Measurements from ENCODE around the gene CABP5. TPM values are rescaled to one million over a fixed set of nuclear protein-coding genes. Genes with fewer than 3 reads are reported as not detected.
"Not testable (repeated sequence)": the region's sequence is repeated elsewhere in the genome, so short reads cannot be mapped to it uniquely, and the experiment has no call there.

The CABP5 gene
- total RNA-seq = not detected
- long read RNA-seq = 0 reads

DNA sequence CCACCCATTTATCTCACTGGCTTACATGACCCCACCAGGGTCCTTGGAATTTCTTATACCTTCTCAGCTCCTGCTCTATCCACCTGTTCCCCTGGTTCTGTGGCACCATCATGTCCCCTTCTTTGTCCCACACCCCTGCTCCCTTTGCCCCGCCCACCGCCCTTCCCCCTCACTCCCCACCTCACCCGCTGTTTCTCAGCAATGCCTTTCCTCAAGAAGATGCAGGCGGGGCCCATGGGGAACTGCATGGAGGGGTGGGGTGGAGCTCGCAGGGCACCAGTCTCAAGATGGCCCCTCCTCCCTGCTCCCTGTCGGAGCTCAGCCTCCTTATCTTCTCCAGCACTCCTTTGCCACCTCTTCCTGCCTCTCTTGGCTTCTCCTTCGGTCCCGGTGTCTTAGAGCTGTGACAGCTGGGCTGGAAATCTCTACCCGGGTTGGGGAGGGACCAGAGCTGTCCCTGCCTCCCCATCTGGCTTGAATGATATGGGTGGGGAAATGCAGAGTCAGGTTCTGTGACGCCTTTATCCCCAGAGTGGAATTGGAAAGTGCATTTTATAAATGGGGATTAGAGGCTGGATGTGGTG is at the start of gene CABP5:
CABP5 (minus strand) TSS at position 405 of the 584 bp plus-strand sequence; CDS start at position 248, 157 bp downstream.
- no peak for DNase-seq
- TF ChIP-seq, protein P1, sequence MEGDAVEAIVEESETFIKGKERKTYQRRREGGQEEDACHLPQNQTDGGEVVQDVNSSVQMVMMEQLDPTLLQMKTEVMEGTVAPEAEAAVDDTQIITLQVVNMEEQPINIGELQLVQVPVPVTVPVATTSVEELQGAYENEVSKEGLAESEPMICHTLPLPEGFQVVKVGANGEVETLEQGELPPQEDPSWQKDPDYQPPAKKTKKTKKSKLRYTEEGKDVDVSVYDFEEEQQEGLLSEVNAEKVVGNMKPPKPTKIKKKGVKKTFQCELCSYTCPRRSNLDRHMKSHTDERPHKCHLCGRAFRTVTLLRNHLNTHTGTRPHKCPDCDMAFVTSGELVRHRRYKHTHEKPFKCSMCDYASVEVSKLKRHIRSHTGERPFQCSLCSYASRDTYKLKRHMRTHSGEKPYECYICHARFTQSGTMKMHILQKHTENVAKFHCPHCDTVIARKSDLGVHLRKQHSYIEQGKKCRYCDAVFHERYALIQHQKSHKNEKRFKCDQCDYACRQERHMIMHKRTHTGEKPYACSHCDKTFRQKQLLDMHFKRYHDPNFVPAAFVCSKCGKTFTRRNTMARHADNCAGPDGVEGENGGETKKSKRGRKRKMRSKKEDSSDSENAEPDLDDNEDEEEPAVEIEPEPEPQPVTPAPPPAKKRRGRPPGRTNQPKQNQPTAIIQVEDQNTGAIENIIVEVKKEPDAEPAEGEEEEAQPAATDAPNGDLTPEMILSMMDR (IDR thresholded peaks at IDR 0.05; ENCODE audit: borderline replicate concordance) = no peak
- intact Hi-C loops (cut with micrococcal nuclease) = no loop called here
- peaks cover 19% of the 10 kb centered on the region for H3K36me3 ChIP-seq
- H3K27me3 ChIP-seq (ENCODE audit: low read depth) = peaks cover 53% of the 10 kb centered on the region
- peaks cover 4% of the 10 kb centered on the region for H3K9me3 ChIP-seq (replicated peaks)
- H3K27ac ChIP-seq (replicated peaks) = no peak within 1 kb of the TSS
- no peak within 1 kb of the TSS for H3K4me3 ChIP-seq
- H3K4me1 ChIP-seq = no peaks in the 10 kb centered on the region

- Histone ChIP-seq H3K36me3 (peaks cover 52% of the 10 kb centered on the region), H3K9me3 (replicated peaks) (peaks cover 14% of the 10 kb centered on the region)
- intact Hi-C loops (cut with micrococcal nuclease); H3K27ac ChIP-seq (replicated peaks); DNase-seq; H3K27me3 ChIP-seq (ENCODE audit: low read depth); H3K4me3 ChIP-seq; H3K4me1 ChIP-seq: not testable (repeated sequence)
Measured at GRCh38 chr19:48091111-48091718, 47.3 kb upstream of the CABP5 start.

DNA sequence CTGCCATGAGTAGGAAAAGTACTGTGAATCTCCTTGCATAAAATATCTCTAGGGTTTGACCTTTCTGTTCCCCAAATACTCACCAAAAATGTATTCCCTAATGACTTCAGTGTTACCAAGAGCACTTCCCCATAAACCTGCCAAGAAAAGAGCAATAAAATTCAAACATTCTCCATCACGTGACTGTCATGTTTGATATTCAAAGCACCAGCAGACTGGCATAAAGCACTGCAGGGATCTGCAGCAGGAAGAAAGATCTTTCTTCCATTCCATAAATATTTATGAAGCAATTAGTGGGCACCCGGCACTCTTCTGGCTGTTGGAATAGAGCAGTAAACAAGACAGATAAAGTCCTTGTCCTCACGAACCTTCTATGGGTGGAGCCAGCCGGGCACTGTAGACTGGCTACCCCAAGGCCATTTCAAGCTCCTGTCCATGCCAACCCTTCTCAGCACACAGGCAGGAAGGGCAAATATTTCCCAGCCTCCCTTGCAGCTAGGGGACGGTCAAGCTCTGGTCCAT is 46.5 kb upstream of the CABP5 start:
- TF ChIP-seq, protein P1 (IDR thresholded peaks at IDR 0.05; ENCODE audit: borderline replicate concordance) = no peak
- Histone ChIP-seq H3K27ac (replicated peaks) (no peak overlapping the region), H3K27me3 (ENCODE audit: low read depth) (no peaks in the 10 kb centered on the region), H3K9me3 (replicated peaks) (peaks cover 14% of the 10 kb centered on the region), H3K4me3 (no peak overlapping the region), H3K4me1 (no peaks in the 10 kb centered on the region), H3K36me3 (peaks cover 51% of the 10 kb centered on the region)
- intact Hi-C loops (cut with micrococcal nuclease) = no loop called here
- no peak for DNase-seq

GRCh38 chr19:48088991-48089390 is 45.1 kb upstream of the CABP5 start:
- H3K27ac ChIP-seq (replicated peaks); H3K27me3 ChIP-seq (ENCODE audit: low read depth); DNase-seq; H3K4me3 ChIP-seq; H3K9me3 ChIP-seq (replicated peaks); H3K4me1 ChIP-seq; intact Hi-C loops (cut with micrococcal nuclease): not testable (repeated sequence)
- peaks cover 39% of the 10 kb centered on the region for H3K36me3 ChIP-seq

DNA sequence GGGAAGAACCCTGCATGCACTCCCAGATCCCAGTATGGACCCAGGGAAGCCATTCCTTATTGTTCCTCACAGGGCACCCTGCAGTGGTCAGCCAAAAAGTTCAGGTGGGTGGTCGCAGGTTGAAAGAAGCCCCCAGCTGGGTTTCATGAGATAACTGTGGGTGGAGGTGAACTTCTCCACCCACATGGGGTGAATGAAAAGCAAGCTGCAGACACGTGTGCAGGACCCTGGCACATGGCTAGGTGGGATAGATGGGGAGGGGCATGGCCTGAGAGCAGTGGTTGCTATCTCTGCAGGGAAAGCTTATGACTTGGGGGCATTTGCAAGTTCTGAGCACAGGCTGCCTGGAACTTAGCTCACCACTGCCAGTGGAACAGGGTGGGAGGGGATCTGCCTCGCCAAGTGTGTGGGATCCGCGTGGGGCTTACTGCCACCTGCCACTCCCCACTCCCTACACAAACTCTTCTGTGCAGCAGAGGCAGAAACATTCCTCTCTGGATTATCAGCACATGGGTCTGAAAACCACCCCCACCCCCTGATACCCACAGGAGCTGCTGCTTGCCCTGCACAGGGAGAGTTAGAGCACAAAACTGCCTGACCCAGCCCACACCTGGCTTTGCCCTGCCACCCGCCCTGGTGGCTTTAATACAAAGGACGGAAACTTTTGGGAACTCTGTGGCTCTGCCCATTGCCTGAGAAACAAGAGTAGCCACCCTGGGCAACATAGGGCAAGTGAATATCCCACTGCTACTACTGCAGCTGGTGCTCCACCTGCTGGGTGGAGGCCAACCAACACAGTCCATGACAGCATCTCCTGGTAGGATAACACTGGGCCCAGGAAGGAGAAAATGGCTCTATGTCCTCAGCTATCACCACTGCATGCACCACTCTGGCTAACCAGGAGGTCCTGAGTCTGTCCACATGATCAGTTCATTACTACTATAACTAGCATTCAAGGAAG is 42.3 kb upstream of the CABP5 start:
- no peak for DNase-seq
- no peaks in the 10 kb centered on the region for H3K9me3 ChIP-seq (replicated peaks)
- peaks cover 20% of the 10 kb centered on the region for H3K36me3 ChIP-seq
- intact Hi-C loops (cut with micrococcal nuclease) = no loop called here
- TF ChIP-seq, protein P1 (IDR thresholded peaks at IDR 0.05; ENCODE audit: borderline replicate concordance) = no peak
- H3K27me3 ChIP-seq (ENCODE audit: low read depth) = no peaks in the 10 kb centered on the region
- H3K27ac ChIP-seq (replicated peaks) = no peak overlapping the region
- no peak overlapping the region for H3K4me3 ChIP-seq
- no peaks in the 10 kb centered on the region for H3K4me1 ChIP-seq

DNA sequence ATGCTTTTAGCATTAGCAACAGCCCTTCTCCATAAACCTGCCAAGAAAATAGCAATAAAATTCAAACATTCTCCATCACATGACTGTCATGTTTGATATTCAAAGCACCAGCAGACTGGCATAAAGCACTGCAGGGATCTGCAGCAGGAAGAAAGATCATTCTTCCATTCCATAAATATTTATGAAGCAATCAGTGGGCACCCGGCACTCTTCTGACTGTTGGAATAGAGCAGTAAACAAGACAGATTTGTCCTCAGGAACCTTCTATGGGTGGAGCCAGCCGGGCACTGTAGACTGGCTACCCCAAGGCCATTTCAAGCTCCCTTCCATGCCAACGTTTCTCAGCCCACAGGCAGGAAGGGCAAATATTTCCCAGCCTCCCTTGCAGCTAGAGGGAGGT is 41.2 kb upstream of the CABP5 start:
- Histone ChIP-seq H3K4me1 (no peaks in the 10 kb centered on the region), H3K27me3 (ENCODE audit: low read depth) (no peaks in the 10 kb centered on the region), H3K36me3 (peaks cover 20% of the 10 kb centered on the region), H3K9me3 (replicated peaks) (no peaks in the 10 kb centered on the region), H3K27ac (replicated peaks) (no peak overlapping the region), H3K4me3 (no peak overlapping the region)
- intact Hi-C loops (cut with micrococcal nuclease) = no loop called here
- TF ChIP-seq, protein P1 (IDR thresholded peaks at IDR 0.05; ENCODE audit: borderline replicate concordance) = no peak
- DNase-seq = no peak

Data from left ventricle myocardium inferior (tissue), 1 donor.